Measurements from ENCODE around the gene PABPN1L. TPM values are rescaled to one million over a fixed set of nuclear protein-coding genes. Genes with fewer than 3 reads are reported as not detected.

PABPN1L gene
- total and polyA plus RNA-seq, 2 of the 8 experiments (the other 6 are each of a cell fraction or from before 2014, with no cell fraction given), result not detected

- POLR2A ChIA-PET (ENCODE audit: partially characterized antibody), result interaction anchor here (0.8 kb wide), 1 partner anchor 330 kb away, joined by 3 read pairs; the partner anchor contains the start of gene ZNF778
- CTCF ChIA-PET (ENCODE audit: partially characterized antibody), result interaction anchor here (0.7 to 0.9 kb wide), 3 partner anchors 12 to 61 kb away, joined by 3 read pairs; no protein-coding TSS in a partner anchor
- FAIRE-seq, result no peak
These were observed 21.6 kb upstream of the PABPN1L start for GRCh38 chr16:88888057-88888456.

More at GRCh38 chr16:88888057-88888456, 21.6 kb upstream of the PABPN1L start:
- Histone ChIP-seq H3K9me3 (ENCODE audit: insufficient read depth in 2 of 2, low read depth in 1 of 2, low read length in 1 of 2) (no peaks in the 10 kb centered on the region), H3K56ac (replicated peaks; ENCODE audit: insufficient read length, low read depth, low read length) (no peak overlapping the region), H4K8ac (ENCODE audit: extremely low read depth, insufficient read depth, low read length) (no peak overlapping the region), H3K4ac (replicated peaks; ENCODE audit: insufficient read length, low read depth, low read length) (no peak overlapping the region), H3K27me3 (replicated peaks in 1 of 4; ENCODE audit: control insufficient read depth in 3 of 4, extremely low read depth in 1 of 4, insufficient read depth in 3 of 4, low read length in 3 of 4) (0 out of 7 replicates have a peak, but pooled peaks cover 0 to 2% (median 0%) of the 10 kb centered on the region in 4 experiments), H3K14ac (ENCODE audit: insufficient read length) (no peak overlapping the region), H2BK20ac (ENCODE audit: low read length) (no peak overlapping the region), H3K23ac (ENCODE audit: insufficient read length) (no peak overlapping the region), H2BK12ac (ENCODE audit: low read depth, low read length) (no peak overlapping the region), H3K9ac (replicated peaks in 1 of 4; ENCODE audit: extremely low read depth in 1 of 4, low read depth in 3 of 4, low read length in 3 of 4) (no peak overlapping the region), H4K20me1 (replicated peaks in 1 of 2; ENCODE audit: control insufficient read depth in 1 of 2, insufficient read depth in 2 of 2, low read length in 2 of 2) (no peaks in the 10 kb centered on the region), H3K79me2 (ENCODE audit: control insufficient read depth in 1 of 2, insufficient read depth in 2 of 2, low read length in 2 of 2) (no peaks in the 10 kb centered on the region), H3K18ac (ENCODE audit: extremely low read depth, low read length) (no peak overlapping the region; the same call in 1 of the 2 replicates), H2BK15ac (ENCODE audit: low read length) (no peak overlapping the region), H3K23me2 (ENCODE audit: low read depth, low read length) (no peaks in the 10 kb centered on the region), H3K27ac (ENCODE audit: low read depth, low read length) (no peak overlapping the region), H2BK5ac (ENCODE audit: low read depth, low read length) (no peak overlapping the region), H3K36me3 (ENCODE audit: control insufficient read depth in 2 of 4, insufficient read depth in 4 of 4, low read length in 3 of 4) (no peaks in the 10 kb centered on the region), H2AFZ (ENCODE audit: low read length) (no peak overlapping the region), H2AK5ac (ENCODE audit: low read depth, low read length) (no peak overlapping the region), H4K91ac (replicated peaks; ENCODE audit: insufficient read length, low read length) (no peak overlapping the region), H3K4me2 (ENCODE audit: insufficient read depth in 1 of 2, low read depth in 2 of 2, low read length in 2 of 2) (no peak overlapping the region), H3K4me1 (replicated peaks in 1 of 4; ENCODE audit: control insufficient read depth in 3 of 4, insufficient read depth in 4 of 4, low read length in 3 of 4) (peaks cover 0 to 4% (median 0%) of the 10 kb centered on the region in 4 experiments; a peak in 1 of 7 replicates), H2BK120ac (replicated peaks; ENCODE audit: low read depth, low read length) (no peak overlapping the region), H3K79me1 (ENCODE audit: low read depth, low read length) (no peaks in the 10 kb centered on the region), H3K4me3 (ENCODE audit: extremely low read depth in 1 of 4, insufficient read depth in 2 of 4, low read depth in 3 of 4, low read length in 4 of 4) (no peak overlapping the region), H4K5ac (ENCODE audit: insufficient read length, low read depth, low read length) (no peak overlapping the region)
- no peak for DNase-seq (ENCODE audit: low read depth in 1 of 2, low spot score in 2 of 2)
- WGBS, 2 experiments (ENCODE audit: extremely low coverage in 1 of 2, insufficient coverage in 1 of 2, insufficient read length in 1 of 2, insufficient replicate concordance in 2 of 2, low coverage in 1 of 2, low lambda C conversion rate in 2 of 2, missing lambda C conversion rate in 1 of 2), result 91% methylated on average over 12 of the region's 14 CpGs; no CpG with 5 or more reads in 1 of the 2 experiments
- TF ChIP-seq TAF1 (IDR thresholded peaks at IDR 0.05; ENCODE audit: low read depth, low read length) (no peak), RXRA (IDR thresholded peaks at IDR 0.05; ENCODE audit: insufficient read depth, low read depth, low read length) (no peak), NANOG (IDR thresholded peaks at IDR 0.05; ENCODE audit: insufficient read depth, low read depth, low read length, poor library complexity, severe bottlenecking) (no peak), USF2 (IDR thresholded peaks at IDR 0.05; ENCODE audit: low read length) (no peak), YY1 (IDR thresholded peaks at IDR 0.05; ENCODE audit: low read depth, low read length) (no peak), TCF12 (IDR thresholded peaks at IDR 0.05; ENCODE audit: low read depth, low read length) (no peak), BCL11A (IDR thresholded peaks at IDR 0.05; ENCODE audit: low read depth in 2 of 2, low read length in 2 of 2) (no peak)

Measured in H1 (cell line).